GM18909 (cell line): Measurements from ENCODE around the gene SPTBN5.

Experiments
- ATAC-seq: cut with Tn5 transposase; IDR thresholded peaks from one replicate; pipeline ENCODE4 v1.9.1; 2021; ENCODE audit warnings: mild to moderate bottlenecking; ENCODE audit not compliant: unreplicated experiment, poor library complexity

SPTBN5 gene

GRCh38 chr15:41886741-41887140 lies 7.1 kb downstream of the SPTBN5 start:
- no peak for ATAC-seq

GRCh38 chr15:41885841-41886240 lies 8.0 kb downstream of the SPTBN5 start:
- ATAC-seq, result no peak

- no peak for ATAC-seq
These were observed 8.5 kb downstream of the SPTBN5 start for GRCh38 chr15:41885321-41885720.

GRCh38 chr15:41884458-41884857 lies 9.4 kb downstream of the SPTBN5 start:
- no peak for ATAC-seq

- ATAC-seq, result no peak
These were observed 10.4 kb downstream of the SPTBN5 start for GRCh38 chr15:41883484-41883825.

- no peak for ATAC-seq
These were observed 11.0 kb downstream of the SPTBN5 start for GRCh38 chr15:41882689-41883483.

- no peak for ATAC-seq
These were observed 11.7 kb downstream of the SPTBN5 start for GRCh38 chr15:41881920-41882688.

- ATAC-seq, result no peak
These were observed 12.3 kb downstream of the SPTBN5 start for GRCh38 chr15:41881550-41881919.

- ATAC-seq, result no peak
These were observed 12.8 kb downstream of the SPTBN5 start for GRCh38 chr15:41881086-41881485.

GRCh38 chr15:41880156-41880877 lies 13.5 kb downstream of the SPTBN5 start:
- ATAC-seq, result no peak

- no peak for ATAC-seq
These were observed 14.5 kb downstream of the SPTBN5 start for GRCh38 chr15:41879321-41879845.

GRCh38 chr15:41878355-41878699 lies 15.5 kb downstream of the SPTBN5 start:
- no peak for ATAC-seq

GRCh38 chr15:41877631-41878354 lies 16.1 kb downstream of the SPTBN5 start:
- ATAC-seq, result no peak

GRCh38 chr15:41876689-41877088 lies 17.2 kb downstream of the SPTBN5 start:
- ATAC-seq, result no peak

- ATAC-seq, result no peak
These were observed 17.8 kb downstream of the SPTBN5 start for GRCh38 chr15:41876007-41876406.

- ATAC-seq, result no peak
These were observed 19.1 kb downstream of the SPTBN5 start for GRCh38 chr15:41874736-41875135.

- no peak for ATAC-seq
These were observed 20.1 kb downstream of the SPTBN5 start for GRCh38 chr15:41873711-41874110.

GRCh38 chr15:41872166-41872747 lies 21.6 kb downstream of the SPTBN5 start:
- ATAC-seq, result no peak

- no peak for ATAC-seq
These were observed 22.5 kb downstream of the SPTBN5 start for GRCh38 chr15:41871175-41871905.
